GM23338 (cell line): Measurements from ENCODE around the gene CACNA2D4. TPM values are rescaled to one million over a fixed set of nuclear protein-coding genes. Genes with fewer than 3 reads are reported as not detected.

Experiments
- ATAC-seq: fragments of 200-7000 bp; cut with Tn5 transposase; 3 replicates; pipeline ENCODE4 v1.9.1; 2020
- DNase-seq: peaks from one replicate; pipeline ENCODE4 v3.0.0-alpha.2; 2015; ENCODE audit warnings: low spot score
- H2AFZ ChIP-seq: fragments of 200-600 bp; sonication (generic); 2 replicates; pipeline ENCODE4 v1.8.0; 2016; ENCODE audit warnings: antibody characterized with exemption, mild to moderate bottlenecking, moderate library complexity
- H3F3A ChIP-seq: fragments of 200-600 bp; sonication (generic); replicated peaks from 2 replicates; pipeline ENCODE4 v1.8.0; 2017; ENCODE audit warnings: antibody characterized with exemption, mixed run types, low read depth
- H3K27ac ChIP-seq: fragments of 200-600 bp; sonication (generic); 2 replicates; pipeline ENCODE4 v1.6.1; 2016; ENCODE audit warnings: low read depth
- H3K27me3 ChIP-seq: fragments of 200-600 bp; sonication (generic); 2 replicates; pipeline ENCODE4 v1.8.0; 2016; ENCODE audit warnings: mild to moderate bottlenecking, mixed run types, moderate library complexity; ENCODE audit not compliant: insufficient read depth
- H3K36me3 ChIP-seq: fragments of 200-600 bp; sonication (generic); 2 replicates; pipeline ENCODE4 v1.8.0; 2016; ENCODE audit warnings: mild to moderate bottlenecking; ENCODE audit not compliant: insufficient read depth
- H3K4me1 ChIP-seq: fragments of 200-600 bp; sonication (generic); 2 replicates; pipeline ENCODE4 v1.8.0; 2016; ENCODE audit warnings: mild to moderate bottlenecking, moderate library complexity; ENCODE audit not compliant: insufficient read depth
- H3K4me2 ChIP-seq: fragments of 200-600 bp; sonication (generic); 2 replicates; pipeline ENCODE4 v1.7.1; 2017; ENCODE audit warnings: mixed run types
- H3K4me3 ChIP-seq: fragments of 200-600 bp; sonication (generic); 2 replicates; pipeline ENCODE4 v1.6.1; 2016; ENCODE audit warnings: mixed run types
- H3K79me2 ChIP-seq: fragments of 200-600 bp; sonication (generic); replicated peaks from 2 replicates; pipeline ENCODE4 v1.8.0; 2017; ENCODE audit warnings: mild to moderate bottlenecking; ENCODE audit not compliant: insufficient read depth
- H3K9me2 ChIP-seq: fragments of 200-600 bp; sonication (generic); 2 replicates; pipeline ENCODE4 v1.8.0; 2017; ENCODE audit not compliant: insufficient read depth
- H4K20me1 ChIP-seq: fragments of 200-600 bp; sonication (generic); replicated peaks from 2 replicates; pipeline ENCODE4 v1.8.0; 2017; ENCODE audit warnings: mild to moderate bottlenecking; ENCODE audit not compliant: insufficient read depth
- H3K27ac Mint-ChIP-seq: 2 replicates; pipeline ENCODE4 v1.8.0; 2020; ENCODE audit warnings: inconsistent platforms, mild to moderate bottlenecking, moderate library complexity, mixed read lengths
- H3K27me3 Mint-ChIP-seq: 3 replicates; pipeline ENCODE4 v1.8.0; 2022; ENCODE audit warnings: low read depth, mild to moderate bottlenecking, moderate library complexity, mixed read lengths, inconsistent platforms; ENCODE audit not compliant: insufficient read depth, poor library complexity
- H3K36me3 Mint-ChIP-seq: 3 replicates; pipeline ENCODE4 v1.8.0; 2021; ENCODE audit warnings: low read depth, mild to moderate bottlenecking, inconsistent platforms, moderate library complexity, mixed read lengths
- H3K4me1 Mint-ChIP-seq: 3 replicates; pipeline ENCODE4 v1.8.0; 2020; ENCODE audit warnings: mild to moderate bottlenecking, inconsistent platforms, mixed read lengths
- H3K4me3 Mint-ChIP-seq: 3 replicates; pipeline ENCODE4 v1.8.0; 2021; ENCODE audit warnings: moderate library complexity, mild to moderate bottlenecking, inconsistent platforms, mixed read lengths
- H3K9me3 Mint-ChIP-seq: 3 replicates; pipeline ENCODE4 v1.8.0; 2020; ENCODE audit warnings: moderate library complexity, mild to moderate bottlenecking, inconsistent platforms, mixed read lengths
- CREB1 ChIP-seq: fragments of 250-450 bp; sonication (Bioruptor Pico); IDR thresholded peaks from 2 replicates; pipeline ENCODE4 v1.5.0; 2020; ENCODE audit warnings: low read depth, mild to moderate bottlenecking, moderate library complexity
- CTCF ChIP-seq, 2 experiments: fragments of 200-600 bp in 1 of 2; sonication (generic) in 1 of 2; conservative IDR thresholded peaks; 2 replicates each; pipeline versions ENCODE4 v1.5.1 to v1.6.1; 2016 to 2017; ENCODE audit warnings: antibody characterized with exemption in 2 of 2, low read depth in 2 of 2, mild to moderate bottlenecking in 2 of 2, moderate library complexity in 1 of 2
- ETS1 ChIP-seq: IDR thresholded peaks from 2 replicates; pipeline ENCODE4 v1.6.1; 2016; ENCODE audit warnings: antibody characterized with exemption
- EZH2 ChIP-seq: fragments of 200-600 bp; sonication (generic); IDR thresholded peaks from one replicate; pipeline ENCODE4 v1.8.0; 2017; ENCODE audit warnings: antibody characterized with exemption, mild to moderate bottlenecking, low read depth; ENCODE audit not compliant: unreplicated experiment
- EZH2phosphoT487 ChIP-seq: fragments of 200-600 bp; sonication (generic); IDR thresholded peaks from one replicate; pipeline ENCODE4 v1.8.1; 2018; ENCODE audit warnings: antibody characterized with exemption; ENCODE audit not compliant: unreplicated experiment
- JUNB ChIP-seq: IDR thresholded peaks from one replicate; pipeline ENCODE4 v1.6.1; 2016; ENCODE audit warnings: antibody characterized with exemption; ENCODE audit not compliant: unreplicated experiment
- NANOG ChIP-seq: IDR thresholded peaks from 2 replicates; pipeline ENCODE4 v1.6.1; 2016; ENCODE audit warnings: antibody characterized with exemption, borderline replicate concordance
- POLR2AphosphoS5 ChIP-seq: IDR thresholded peaks from 2 replicates; pipeline ENCODE4 v1.6.1; 2016; ENCODE audit warnings: antibody characterized with exemption, low read depth
- REST ChIP-seq: IDR thresholded peaks from one replicate; pipeline ENCODE4 v1.6.1; 2018; ENCODE audit warnings: antibody characterized with exemption; ENCODE audit not compliant: unreplicated experiment
- STAT1 ChIP-seq: IDR thresholded peaks from one replicate; pipeline ENCODE4 v1.6.1; 2016; ENCODE audit warnings: antibody characterized with exemption; ENCODE audit not compliant: unreplicated experiment
- ZNF114 ChIP-seq: fragments of 250-450 bp; sonication (Bioruptor Pico); IDR thresholded peaks from 2 replicates; pipeline ENCODE4 v1.5.0; 2020; ENCODE audit warnings: mild to moderate bottlenecking, moderate library complexity
- ZNF331 ChIP-seq: fragments of 250-450 bp; sonication (Bioruptor Pico); IDR thresholded peaks from 2 replicates; pipeline ENCODE4 v1.5.0; 2020; ENCODE audit warnings: low read depth, mild to moderate bottlenecking, moderate library complexity
- ZNF462 ChIP-seq: fragments of 250-450 bp; sonication (Bioruptor Pico); IDR thresholded peaks from 2 replicates; pipeline ENCODE4 v1.5.0; 2020; ENCODE audit warnings: mild to moderate bottlenecking, moderate library complexity
- polyA plus RNA-seq: library from polyadenylated mRNA; unstranded; fragments of >200 nt; fragmentation: Nextera tagmentation; extraction: Ambion mirVana; gene quantifications from 2 replicates; pipeline ENCODE4 v1.2.1, GENCODE V29; 2016
- total RNA-seq: library from RNA; depleted of rRNA; stranded (reverse); fragments of >200 nt; shearing (Covaris generic); gene quantifications from 2 replicates; pipeline ENCODE4 v1.2.3, GENCODE V29; 2014

Gene CACNA2D4
- total and polyA plus RNA-seq, 2 experiments from 2014 or later, result 0.07 to 0.24 TPM

GRCh38 chr12:1830401-1830845, 88.0 kb downstream of the CACNA2D4 start:
- H3K27ac Mint-ChIP-seq, result no peak overlapping the region
- no peaks in the 10 kb centered on the region for H3K36me3 Mint-ChIP-seq
- peaks cover 26% of the 10 kb centered on the region for H3K27me3 Mint-ChIP-seq
- Histone ChIP-seq H3K27me3 (no peaks in the 10 kb centered on the region), H3K36me3 (no peaks in the 10 kb centered on the region), H2AFZ (no peak overlapping the region), H3K9me2 (no peaks in the 10 kb centered on the region), H3K4me3 (no peak overlapping the region; the same call in 1 of the 2 replicates), H3K4me2 (peak overlapping the region; percentile 77; the same call in 1 of the 2 replicates), H3K79me2 (no peaks in the 10 kb centered on the region), H3F3A (no peaks in the 10 kb centered on the region), H3K27ac (no peak overlapping the region), H4K20me1 (no peaks in the 10 kb centered on the region), H3K4me1 (peaks cover 13% of the 10 kb centered on the region)
- H3K4me1 Mint-ChIP-seq, result peaks cover 21% of the 10 kb centered on the region
- TF ChIP-seq ZNF462 (no peak), EZH2phosphoT487 (no peak), STAT1 (no peak), CTCF (conservative IDR thresholded peaks at IDR 0.05; ENCODE audit: low read depth in 2 of 2) (no peak), CREB1 (CRISPR knock-in tag) (no peak), EZH2 (no peak), POLR2AphosphoS5 (no peak), REST (no peak), JUNB (no peak), ZNF114 (CRISPR knock-in tag) (no peak), ZNF331 (CRISPR knock-in tag) (no peak), NANOG (no peak), ETS1 (no peak)
- ATAC-seq (no peak), DNase-seq (no peak)
- no peaks in the 10 kb centered on the region for H3K9me3 Mint-ChIP-seq
- peak overlapping the region; percentile 69; the same call in 2 of the 3 replicates for H3K4me3 Mint-ChIP-seq
